ENCODE data around the gene DLG4.

DLG4 gene

GRCh38 chr17:7252176-7253043 lies 32.8 kb upstream of the DLG4 start, which contains the start of gene ELP5 (continued):
- TF ChIP-seq, protein P1, sequence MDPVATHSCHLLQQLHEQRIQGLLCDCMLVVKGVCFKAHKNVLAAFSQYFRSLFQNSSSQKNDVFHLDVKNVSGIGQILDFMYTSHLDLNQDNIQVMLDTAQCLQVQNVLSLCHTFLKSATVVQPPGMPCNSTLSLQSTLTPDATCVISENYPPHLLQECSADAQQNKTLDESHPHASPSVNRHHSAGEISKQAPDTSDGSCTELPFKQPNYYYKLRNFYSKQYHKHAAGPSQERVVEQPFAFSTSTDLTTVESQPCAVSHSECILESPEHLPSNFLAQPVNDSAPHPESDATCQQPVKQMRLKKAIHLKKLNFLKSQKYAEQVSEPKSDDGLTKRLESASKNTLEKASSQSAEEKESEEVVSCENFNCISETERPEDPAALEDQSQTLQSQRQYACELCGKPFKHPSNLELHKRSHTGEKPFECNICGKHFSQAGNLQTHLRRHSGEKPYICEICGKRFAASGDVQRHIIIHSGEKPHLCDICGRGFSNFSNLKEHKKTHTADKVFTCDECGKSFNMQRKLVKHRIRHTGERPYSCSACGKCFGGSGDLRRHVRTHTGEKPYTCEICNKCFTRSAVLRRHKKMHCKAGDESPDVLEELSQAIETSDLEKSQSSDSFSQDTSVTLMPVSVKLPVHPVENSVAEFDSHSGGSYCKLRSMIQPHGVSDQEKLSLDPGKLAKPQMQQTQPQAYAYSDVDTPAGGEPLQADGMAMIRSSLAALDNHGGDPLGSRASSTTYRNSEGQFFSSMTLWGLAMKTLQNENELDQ (tag by site-specific recombination; IDR thresholded peaks at IDR 0.05; ENCODE audit: low read depth), result no peak
- TF ChIP-seq TSHZ1 (tag by site-specific recombination; IDR thresholded peaks at IDR 0.05; ENCODE audit: borderline replicate concordance) (peak; percentile 28; the same call in 1 of the 2 replicates), GFI1B (tag by site-specific recombination; IDR thresholded peaks at IDR 0.05) (no peak), BCL11A (tag by site-specific recombination; IDR thresholded peaks at IDR 0.05; ENCODE audit: low read depth) (peak; percentile 75; the same call in 1 of the 2 replicates), ZNF324 (tag by site-specific recombination; IDR thresholded peaks at IDR 0.05) (peak; percentile 70), ZNF221 (tag by site-specific recombination; IDR thresholded peaks at IDR 0.05; ENCODE audit: borderline replicate concordance) (no peak), ZNF335 (tag by site-specific recombination; conservative IDR thresholded peaks at IDR 0.05) (peak; percentile 98), ZNF302 (tag by site-specific recombination; IDR thresholded peaks at IDR 0.05; ENCODE audit: low read depth) (no peak), HOXC10 (CRISPR knock-in tag; IDR thresholded peaks at IDR 0.05) (no peak), ZBTB48 (tag by site-specific recombination; IDR thresholded peaks at IDR 0.05) (peak; percentile 93), ZNF610 (tag by site-specific recombination; IDR thresholded peaks at IDR 0.05; ENCODE audit: borderline replicate concordance) (peak; percentile 57; the same call in 1 of the 2 replicates), ZFP69B (tag by site-specific recombination; IDR thresholded peaks at IDR 0.05) (peak; percentile 97), ZNF560 (tag by site-specific recombination; IDR thresholded peaks at IDR 0.05; ENCODE audit: borderline replicate concordance) (no peak), KLF10 (tag by site-specific recombination; IDR thresholded peaks at IDR 0.05) (peak; percentile 81), GLI4 (tag by site-specific recombination; IDR thresholded peaks at IDR 0.05) (peak; percentile 81; the same call in 1 of the 2 replicates), KLF7 (tag by site-specific recombination; IDR thresholded peaks at IDR 0.05; ENCODE audit: borderline replicate concordance) (peak; percentile 64; the same call in 1 of the 2 replicates), ZNF645 (tag by site-specific recombination; IDR thresholded peaks at IDR 0.05) (0 out of 2 replicates have a peak, but pooled peaks have one; percentile 12), ZNF548 (tag by site-specific recombination; IDR thresholded peaks at IDR 0.05) (no peak), ZBTB8A (tag by site-specific recombination; IDR thresholded peaks at IDR 0.05) (peak; percentile 91), ZNF146 (tag by site-specific recombination; IDR thresholded peaks at IDR 0.05) (peak; percentile 49; the same call in 1 of the 2 replicates), ZFHX2 (tag by site-specific recombination; conservative IDR thresholded peaks at IDR 0.05) (peak; percentile 92), ZNF2 (tag by site-specific recombination; IDR thresholded peaks at IDR 0.05) (peak; percentile 95), ZNF398 (tag by site-specific recombination; IDR thresholded peaks at IDR 0.05) (peak; percentile 27; the same call in 1 of the 2 replicates), ZNF747 (tag by site-specific recombination; IDR thresholded peaks at IDR 0.05) (no peak), ZSCAN30 (tag by site-specific recombination; IDR thresholded peaks at IDR 0.05) (peak; percentile 74)

All from HEK293 (cell line).